CD4-positive, alpha-beta T cell treated with Interferon alpha-2 for 1 hour (primary cell): ENCODE measurements around the gene LCN9.

ENCODE experiments used
- DNase-seq, 2 donors: peaks; one replicate each; pipeline ENCODE4 v3.0.0-alpha.2; 2020 to 2022

LCN9 gene

GRCh38 chr9:135701067-135701958, 38.2 kb downstream of the LCN9 start:
- DNase-seq, result no peak

GRCh38 chr9:135701959-135702721, 39.0 kb downstream of the LCN9 start, which contains the start of gene KCNT1:
Gene KCNT1 (plus strand): TSS chr9:135702185. CDS start chr9:135702259, 74 bp downstream.
- DNase-seq, result peak; percentile 18 to 50

- DNase-seq, result no peak
These were observed 40.6 kb downstream of the LCN9 start for GRCh38 chr9:135703726-135704125.

- DNase-seq, result no peak
These were observed 41.4 kb downstream of the LCN9 start for GRCh38 chr9:135704483-135704882.

GRCh38 chr9:135705376-135705775, 42.3 kb downstream of the LCN9 start:
- DNase-seq, result no peak

GRCh38 chr9:135706288-135706687, 43.2 kb downstream of the LCN9 start:
- DNase-seq, result no peak

- DNase-seq, result no peak
These were observed 44.4 kb downstream of the LCN9 start for GRCh38 chr9:135707252-135708138.

- DNase-seq, result no peak
These were observed 45.1 kb downstream of the LCN9 start for GRCh38 chr9:135708164-135708563.

GRCh38 chr9:135711391-135711790, 48.3 kb downstream of the LCN9 start:
- no peak for DNase-seq

- DNase-seq, result no peak
These were observed 48.8 kb downstream of the LCN9 start for GRCh38 chr9:135711881-135712280.

GRCh38 chr9:135712613-135713295, 49.6 kb downstream of the LCN9 start:
- DNase-seq, result no peak

- DNase-seq, result no peak
These were observed 51.3 kb downstream of the LCN9 start for GRCh38 chr9:135714242-135715055.

GRCh38 chr9:135715056-135715595, 52.0 kb downstream of the LCN9 start:
- DNase-seq, result no peak

- no peak for DNase-seq
These were observed 52.9 kb downstream of the LCN9 start for GRCh38 chr9:135716045-135716444.
